Ascending aorta (tissue), 2 donors: ENCODE results near the gene NT5C2. TPM values are rescaled to one million over a fixed set of nuclear protein-coding genes. Genes with fewer than 3 reads are reported as not detected.

Experiments
- DNase-seq, 2 donors: peaks; one replicate each; pipeline ENCODE4 v3.0.0-alpha.2; 2019; ENCODE audit warnings: low spot score in 2 of 2
- H3K27ac ChIP-seq, 2 donors: fragments of 200-600 bp; sonication (generic); one replicate each; pipeline ENCODE4 v1.5.1; 2016 to 2017; ENCODE audit warnings: mild to moderate bottlenecking in 1 of 2
- H3K27me3 ChIP-seq: fragments of 200-600 bp; sonication (generic); one replicate; pipeline ENCODE4 v1.5.1; 2017
- H3K36me3 ChIP-seq, 2 donors: fragments of 200-600 bp; sonication (generic); one replicate each; pipeline ENCODE4 v1.5.1; 2016
- H3K4me1 ChIP-seq, 2 donors: fragments of 200-600 bp; sonication (generic); one replicate each; pipeline ENCODE4 v1.5.1; 2016 to 2017; ENCODE audit warnings: mild to moderate bottlenecking in 1 of 2
- H3K4me3 ChIP-seq, 2 donors: fragments of 200-600 bp; sonication (generic); one replicate each; pipeline ENCODE4 v1.5.1; 2016 to 2017; ENCODE audit warnings: mild to moderate bottlenecking in 1 of 2
- H3K9me3 ChIP-seq, 2 donors: fragments of 200-600 bp; sonication (generic); one replicate each; pipeline ENCODE4 v1.5.1; 2016
- intact Hi-C: fragments of 100-400 bp; cut with DNase I; formaldehyde crosslinking; loops from one replicate; pipeline ENCODE4 v1.15.1; 2023
- total RNA-seq: library from RNA; depleted of rRNA; stranded (reverse); fragments of >200 nt; gene quantifications from one replicate; pipeline ENCODE4 v1.1.0, GENCODE V29; 2016
- TF ChIP-seq, protein P1 (sequence below), 3 experiments: fragments of 200-600 bp in 2 of 3; fragments of 450-650 bp in 1 of 3; sonication (generic) in 2 of 3; IDR thresholded peaks; one replicate each; pipeline ENCODE4 v1.5.1; 2016 to 2019; ENCODE audit warnings: antibody characterized with exemption in 3 of 3, mild to moderate bottlenecking in 1 of 3, moderate library complexity in 1 of 3

The NT5C2 gene
- total RNA-seq, 1 donor from 2014 or later = 25.9 TPM

DNA sequence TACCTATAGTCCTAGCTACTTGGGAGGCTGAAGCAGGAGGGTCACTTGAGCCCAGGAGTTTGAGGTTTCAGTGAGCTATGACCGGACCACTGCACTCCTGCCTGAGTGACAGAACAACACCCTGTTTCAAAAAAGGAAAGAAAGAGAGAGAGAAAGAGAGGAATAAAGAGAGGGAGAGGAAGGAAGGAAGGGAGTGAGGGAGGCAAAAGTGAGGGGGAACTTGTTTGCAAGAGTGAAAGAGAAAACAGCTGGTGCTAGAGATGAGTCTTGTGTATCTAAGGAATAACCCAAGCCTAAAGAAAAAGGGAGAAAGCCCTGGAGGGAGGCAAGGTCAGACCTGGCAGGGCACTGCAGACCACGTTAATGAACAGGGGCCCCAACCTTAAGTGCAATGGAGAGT, 4.8 kb upstream of the NT5C2 start:
- H3K36me3 ChIP-seq = no peaks in the 10 kb centered on the region
- intact Hi-C loops = no loop called here
- peaks cover 0 to 23% of the 10 kb centered on the region in 2 donors for H3K4me1 ChIP-seq
- H3K27me3 ChIP-seq = no peaks in the 10 kb centered on the region
- TF ChIP-seq, protein P1, sequence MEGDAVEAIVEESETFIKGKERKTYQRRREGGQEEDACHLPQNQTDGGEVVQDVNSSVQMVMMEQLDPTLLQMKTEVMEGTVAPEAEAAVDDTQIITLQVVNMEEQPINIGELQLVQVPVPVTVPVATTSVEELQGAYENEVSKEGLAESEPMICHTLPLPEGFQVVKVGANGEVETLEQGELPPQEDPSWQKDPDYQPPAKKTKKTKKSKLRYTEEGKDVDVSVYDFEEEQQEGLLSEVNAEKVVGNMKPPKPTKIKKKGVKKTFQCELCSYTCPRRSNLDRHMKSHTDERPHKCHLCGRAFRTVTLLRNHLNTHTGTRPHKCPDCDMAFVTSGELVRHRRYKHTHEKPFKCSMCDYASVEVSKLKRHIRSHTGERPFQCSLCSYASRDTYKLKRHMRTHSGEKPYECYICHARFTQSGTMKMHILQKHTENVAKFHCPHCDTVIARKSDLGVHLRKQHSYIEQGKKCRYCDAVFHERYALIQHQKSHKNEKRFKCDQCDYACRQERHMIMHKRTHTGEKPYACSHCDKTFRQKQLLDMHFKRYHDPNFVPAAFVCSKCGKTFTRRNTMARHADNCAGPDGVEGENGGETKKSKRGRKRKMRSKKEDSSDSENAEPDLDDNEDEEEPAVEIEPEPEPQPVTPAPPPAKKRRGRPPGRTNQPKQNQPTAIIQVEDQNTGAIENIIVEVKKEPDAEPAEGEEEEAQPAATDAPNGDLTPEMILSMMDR (IDR thresholded peaks at IDR 0.05) = no peak
- peak overlapping the region in 1 of 2 donors; percentile 54 for H3K27ac ChIP-seq
- DNase-seq = no peak
- no peaks in the 10 kb centered on the region for H3K9me3 ChIP-seq
- no peak overlapping the region for H3K4me3 ChIP-seq

DNA sequence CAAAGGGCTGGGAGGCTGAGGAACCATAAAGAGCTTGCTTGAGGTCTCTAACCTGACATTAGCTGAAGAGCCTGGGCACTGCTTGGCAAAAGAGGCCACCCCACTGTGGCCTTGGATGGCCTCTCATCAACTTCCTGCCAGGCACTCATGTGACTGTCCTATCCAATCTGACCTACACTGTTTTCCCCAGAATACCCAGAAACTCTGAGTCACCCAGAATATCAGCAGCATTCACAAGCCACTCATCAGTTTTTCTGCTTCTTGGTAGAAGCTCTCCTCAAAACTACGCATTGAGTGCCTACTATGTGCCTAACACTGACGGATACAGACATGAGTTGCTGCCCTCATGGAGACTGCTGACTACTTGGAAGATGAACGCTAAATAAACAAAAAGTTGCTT, 4.1 kb upstream of the NT5C2 start:
- no peaks in the 10 kb centered on the region for H3K27me3 ChIP-seq
- no peaks in the 10 kb centered on the region for H3K9me3 ChIP-seq
- peak overlapping the region in 1 of 2 donors; percentile 54 for H3K27ac ChIP-seq
- peak; percentile 25 to 87 for DNase-seq
- peak overlapping the region in 1 of 2 donors; percentile 6 for H3K4me3 ChIP-seq
- TF ChIP-seq, protein P1 (IDR thresholded peaks at IDR 0.05) = no peak
- intact Hi-C loops = no loop called here
- H3K36me3 ChIP-seq = no peaks in the 10 kb centered on the region
- H3K4me1 ChIP-seq = peaks cover 0 to 23% of the 10 kb centered on the region in 2 donors

- no peaks in the 10 kb centered on the region for H3K36me3 ChIP-seq
- TF ChIP-seq, protein P1 (IDR thresholded peaks at IDR 0.05) = no peak
- H3K4me3 ChIP-seq = no peak overlapping the region
- intact Hi-C loops = no loop called here
- peak overlapping the region in 1 of 2 donors; percentile 15 for H3K27ac ChIP-seq
- H3K27me3 ChIP-seq = no peaks in the 10 kb centered on the region
- no peak for DNase-seq
- H3K4me1 ChIP-seq = peaks cover 1 to 26% of the 10 kb centered on the region in 2 donors
- no peaks in the 10 kb centered on the region for H3K9me3 ChIP-seq
These were observed 3.4 kb upstream of the NT5C2 start for GRCh38 chr10:103196516-103196915.

- H3K27ac ChIP-seq = peak overlapping the region; percentile 47 to 99
- intact Hi-C loops = loop anchor here (1.0 to 5.0 kb wide), 4 partner anchors 37 to 275 kb away; partner anchors contain the start of gene CNNM2
- peak in 1 of 2 donors; percentile 77 for DNase-seq
- H3K4me3 ChIP-seq = peak overlapping the region; percentile 84 to 93
- H3K36me3 ChIP-seq = no peaks in the 10 kb centered on the region
- H3K27me3 ChIP-seq = no peaks in the 10 kb centered on the region
- H3K4me1 ChIP-seq = peaks cover 4 to 39% of the 10 kb centered on the region in 2 donors
- TF ChIP-seq, protein P1 (IDR thresholded peaks at IDR 0.05) = no peak
- no peaks in the 10 kb centered on the region for H3K9me3 ChIP-seq
These were observed 903 bp upstream of the NT5C2 start for GRCh38 chr10:103193820-103194529.

DNA sequence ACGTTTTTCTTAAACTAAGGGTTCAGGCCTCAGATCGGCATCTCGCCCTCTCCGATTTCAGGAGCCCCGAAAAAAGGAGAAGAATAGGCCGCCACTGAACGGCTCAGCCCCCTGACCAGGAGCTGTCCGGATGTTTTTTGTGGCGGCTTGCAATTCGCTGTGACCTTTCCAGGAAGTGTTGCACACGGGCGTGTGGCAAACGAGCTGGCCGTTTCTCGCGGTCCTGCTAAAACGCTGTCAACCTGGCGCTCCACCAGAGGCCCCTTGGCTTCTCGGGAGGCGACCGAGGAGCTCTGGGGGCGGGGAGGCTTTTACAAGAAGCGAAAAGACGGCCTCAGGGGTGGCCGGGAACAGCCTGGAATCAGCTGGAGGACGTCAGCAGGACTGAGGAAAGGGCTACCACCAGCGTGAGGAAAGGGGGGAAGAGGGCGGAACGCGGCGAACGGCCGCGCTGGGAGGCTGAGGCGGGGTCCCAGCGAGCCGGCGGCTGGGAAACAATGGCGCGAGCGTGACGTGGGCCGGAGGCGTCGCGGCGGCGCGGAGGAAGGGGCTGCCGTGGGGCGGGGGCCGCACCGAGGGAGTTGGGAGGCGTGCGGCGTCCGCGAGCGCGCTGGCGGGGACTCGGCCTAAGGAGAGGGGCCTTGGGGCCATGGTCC, 493 bp downstream of the NT5C2 start:
- Histone ChIP-seq H3K27ac (peak overlapping the region; percentile 96 to 99), H3K36me3 (no peaks in the 10 kb centered on the region), H3K9me3 (no peaks in the 10 kb centered on the region), H3K4me1 (peaks cover 4 to 47% of the 10 kb centered on the region in 2 donors), H3K4me3 (peak overlapping the region; percentile 84 to 93), H3K27me3 (no peaks in the 10 kb centered on the region)
- intact Hi-C loops = loop anchor here (1.0 to 5.0 kb wide), 5 partner anchors 35 to 274 kb away; partner anchors contain the start of gene CNNM2
- DNase-seq = peak; percentile 51 to 91
- TF ChIP-seq, protein P1 (IDR thresholded peaks at IDR 0.05) = no peak
